HEK293T (cell line): ENCODE data around the gene VAMP7.

ENCODE experiments used
- ARNT ChIP-seq: fragments of 450-650 bp; IDR thresholded peaks from 2 replicates; pipeline ENCODE4 v1.6.1; 2017; ENCODE audit warnings: mild to moderate bottlenecking
- CTBP1 ChIP-seq: fragments of 450-650 bp; IDR thresholded peaks from 2 replicates; pipeline ENCODE4 v1.6.1; 2016; ENCODE audit warnings: borderline replicate concordance
- FOXM1 ChIP-seq: fragments of 450-650 bp; IDR thresholded peaks from 2 replicates; pipeline ENCODE4 v1.6.1; 2017; ENCODE audit warnings: mild to moderate bottlenecking, borderline replicate concordance
- NFRKB ChIP-seq: fragments of 450-650 bp; IDR thresholded peaks from 2 replicates; pipeline ENCODE4 v1.6.1; 2016; ENCODE audit warnings: mild to moderate bottlenecking, moderate library complexity
- SP1 ChIP-seq: fragments of 450-650 bp; IDR thresholded peaks from 2 replicates; pipeline ENCODE4 v1.6.1; 2017
- SUZ12 ChIP-seq: fragments of 450-650 bp; IDR thresholded peaks from 2 replicates; pipeline ENCODE4 v1.6.1; 2016; ENCODE audit warnings: mild to moderate bottlenecking
- TARDBP ChIP-seq: fragments of 450-650 bp; IDR thresholded peaks from 2 replicates; pipeline ENCODE4 v1.6.1; 2016

GRCh38 chrX:155857561-155857960 lies 23.6 kb upstream of the VAMP7 start:
- TF ChIP-seq NFRKB: no peak
- TF ChIP-seq SP1: no peak
- no peak for TF ChIP-seq SUZ12
- TF ChIP-seq ARNT: no peak
- no peak for TF ChIP-seq CTBP1
- TF ChIP-seq TARDBP: no peak
- no peak for TF ChIP-seq FOXM1
